ENCODE results near the gene PLEKHM1.

- TF ChIP-seq, protein P1, sequence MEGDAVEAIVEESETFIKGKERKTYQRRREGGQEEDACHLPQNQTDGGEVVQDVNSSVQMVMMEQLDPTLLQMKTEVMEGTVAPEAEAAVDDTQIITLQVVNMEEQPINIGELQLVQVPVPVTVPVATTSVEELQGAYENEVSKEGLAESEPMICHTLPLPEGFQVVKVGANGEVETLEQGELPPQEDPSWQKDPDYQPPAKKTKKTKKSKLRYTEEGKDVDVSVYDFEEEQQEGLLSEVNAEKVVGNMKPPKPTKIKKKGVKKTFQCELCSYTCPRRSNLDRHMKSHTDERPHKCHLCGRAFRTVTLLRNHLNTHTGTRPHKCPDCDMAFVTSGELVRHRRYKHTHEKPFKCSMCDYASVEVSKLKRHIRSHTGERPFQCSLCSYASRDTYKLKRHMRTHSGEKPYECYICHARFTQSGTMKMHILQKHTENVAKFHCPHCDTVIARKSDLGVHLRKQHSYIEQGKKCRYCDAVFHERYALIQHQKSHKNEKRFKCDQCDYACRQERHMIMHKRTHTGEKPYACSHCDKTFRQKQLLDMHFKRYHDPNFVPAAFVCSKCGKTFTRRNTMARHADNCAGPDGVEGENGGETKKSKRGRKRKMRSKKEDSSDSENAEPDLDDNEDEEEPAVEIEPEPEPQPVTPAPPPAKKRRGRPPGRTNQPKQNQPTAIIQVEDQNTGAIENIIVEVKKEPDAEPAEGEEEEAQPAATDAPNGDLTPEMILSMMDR (IDR thresholded peaks at IDR 0.05; ENCODE audit: extremely low read depth in 1 of 2, insufficient read depth in 1 of 2, low read depth in 1 of 2, low read length in 2 of 2), result no peak
- TF ChIP-seq MYC (IDR thresholded peaks at IDR 0.05; ENCODE audit: low read depth, low read length), result no peak
Measured at GRCh38 chr17:45429339-45430005, 61.0 kb downstream of the PLEKHM1 start.

Data from endothelial cell of umbilical vein (primary cell).